Spinal cord (tissue), 10 donors: ENCODE results near the gene TMEM201. TPM values are rescaled to one million over a fixed set of nuclear protein-coding genes. Genes with fewer than 3 reads are reported as not detected.

ENCODE experiments used
- DNase-seq, 6 donors: peaks; one replicate each; pipeline versions ENCODE4 v3.0.0 to v3.0.0-alpha.2; 2013 to 2015; ENCODE audit warnings: low spot score in 6 of 6, low read depth in 4 of 6
- H3K27ac ChIP-seq: one replicate; pipeline ENCODE4 v1.5.1; 2013; ENCODE audit warnings: low read depth, low read length, control low read depth
- H3K27me3 ChIP-seq: one replicate; pipeline ENCODE4 v1.6.1; 2013; ENCODE audit warnings: low read length; ENCODE audit not compliant: control insufficient read depth, insufficient read depth
- H3K36me3 ChIP-seq: one replicate; pipeline ENCODE4 v1.6.1; 2013; ENCODE audit warnings: low read length; ENCODE audit not compliant: control insufficient read depth, insufficient read depth
- H3K4me1 ChIP-seq: one replicate; pipeline ENCODE4 v1.6.1; 2013; ENCODE audit warnings: low read length; ENCODE audit not compliant: control insufficient read depth, insufficient read depth
- H3K4me3 ChIP-seq: one replicate; pipeline ENCODE4 v1.5.1; 2013; ENCODE audit warnings: low read depth, low read length, control low read depth
- H3K9me3 ChIP-seq: one replicate; pipeline ENCODE4 v1.6.1; 2013; ENCODE audit warnings: low read length; ENCODE audit not compliant: control insufficient read depth, insufficient read depth
- WGBS: methylation state at CpG from one replicate; pipeline ENCODE4 v1.1.5; 2013; ENCODE audit warnings: missing lambda C conversion rate; ENCODE audit not compliant: insufficient coverage; 5-methylcytosine and 5-hydroxymethylcytosine counted together
- polyA plus RNA-seq, 2 donors: library from polyadenylated mRNA; unstranded; fragments of 120-200 nt; gene quantifications; one replicate each; pipeline ENCODE4 v1.2.1, GENCODE V29; 2013; ENCODE audit not compliant: insufficient read length in 2 of 2
- total RNA-seq, 2 donors: library from RNA; depleted of rRNA in 1 of 2; stranded (reverse); fragments of 120-200 nt in 1 of 2; fragments of >200 nt in 1 of 2; gene quantifications; one replicate each; pipeline versions ENCODE4 v1.2.3 to v1.2.4, GENCODE V29; 2013 to 2014
- donor health status: healthy.

TMEM201 gene
- total and polyA plus RNA-seq, 4 donors, result 7.2 to 27.7 (median 16.7) TPM

- Histone ChIP-seq H3K36me3 (peaks cover 49% of the 10 kb centered on the region), H3K9me3 (no peaks in the 10 kb centered on the region), H3K27me3 (no peaks in the 10 kb centered on the region), H3K27ac (peak overlapping the region; percentile 33), H3K4me1 (peaks cover 65% of the 10 kb centered on the region), H3K4me3 (no peak overlapping the region)
- DNase-seq, result no peak
- WGBS, result 66% methylated on average over 13 of the region's 16 CpGs
Measured at GRCh38 chr1:9592510-9593075, 3.9 kb downstream of the TMEM201 start.

GRCh38 chr1:9593147-9593491 is 4.4 kb downstream of the TMEM201 start:
- Histone ChIP-seq H3K4me1 (peaks cover 65% of the 10 kb centered on the region), H3K27me3 (no peaks in the 10 kb centered on the region), H3K9me3 (no peaks in the 10 kb centered on the region), H3K27ac (peak overlapping the region; percentile 72), H3K36me3 (peaks cover 55% of the 10 kb centered on the region), H3K4me3 (no peak overlapping the region)
- 50% methylated on average over 8 of the region's 9 CpGs for WGBS
- no peak for DNase-seq

GRCh38 chr1:9593492-9594465 is 5.1 kb downstream of the TMEM201 start:
- peak overlapping the region; percentile 72 for H3K27ac ChIP-seq
- WGBS, result 40% methylated on average over 23 of the region's 25 CpGs
- H3K4me3 ChIP-seq, result no peak overlapping the region
- peaks cover 65% of the 10 kb centered on the region for H3K4me1 ChIP-seq
- H3K27me3 ChIP-seq, result no peaks in the 10 kb centered on the region
- no peaks in the 10 kb centered on the region for H3K9me3 ChIP-seq
- peaks cover 61% of the 10 kb centered on the region for H3K36me3 ChIP-seq
- DNase-seq, result peak in 3 of 6 donors; percentile 61 to 86 (median 84)

- Histone ChIP-seq H3K9me3 (no peaks in the 10 kb centered on the region), H3K27ac (no peak overlapping the region), H3K27me3 (no peaks in the 10 kb centered on the region), H3K36me3 (peaks cover 68% of the 10 kb centered on the region), H3K4me3 (no peak overlapping the region), H3K4me1 (peaks cover 61% of the 10 kb centered on the region)
- no peak for DNase-seq
- 85% methylated on average over 13 of the region's 20 CpGs for WGBS
Measured at GRCh38 chr1:9594471-9595155, 5.9 kb downstream of the TMEM201 start.

GRCh38 chr1:9595156-9595967 is 6.7 kb downstream of the TMEM201 start:
- WGBS, result 86% methylated on average over 17 of the region's 17 CpGs
- peaks cover 54% of the 10 kb centered on the region for H3K4me1 ChIP-seq
- no peaks in the 10 kb centered on the region for H3K27me3 ChIP-seq
- no peak overlapping the region for H3K27ac ChIP-seq
- H3K36me3 ChIP-seq, result peaks cover 75% of the 10 kb centered on the region
- H3K9me3 ChIP-seq, result no peaks in the 10 kb centered on the region
- no peak for DNase-seq
- H3K4me3 ChIP-seq, result no peak overlapping the region

- WGBS, result 89% methylated on average over 12 of the region's 12 CpGs
- Histone ChIP-seq H3K4me3 (no peak overlapping the region), H3K27ac (no peak overlapping the region), H3K36me3 (peaks cover 80% of the 10 kb centered on the region), H3K27me3 (no peaks in the 10 kb centered on the region), H3K9me3 (no peaks in the 10 kb centered on the region), H3K4me1 (peaks cover 48% of the 10 kb centered on the region)
- no peak for DNase-seq
Measured at GRCh38 chr1:9595968-9596340, 7.2 kb downstream of the TMEM201 start.

GRCh38 chr1:9596415-9597123 is 7.9 kb downstream of the TMEM201 start:
- Histone ChIP-seq H3K4me3 (no peak overlapping the region), H3K9me3 (no peaks in the 10 kb centered on the region), H3K27ac (no peak overlapping the region), H3K4me1 (peaks cover 42% of the 10 kb centered on the region), H3K27me3 (no peaks in the 10 kb centered on the region), H3K36me3 (peaks cover 80% of the 10 kb centered on the region)
- DNase-seq, result peak in 1 of 6 donors; percentile 37
- 81% methylated on average over 24 of the region's 27 CpGs for WGBS

- Histone ChIP-seq H3K4me3 (no peak overlapping the region), H3K27ac (no peak overlapping the region), H3K4me1 (peaks cover 31% of the 10 kb centered on the region), H3K9me3 (no peaks in the 10 kb centered on the region), H3K36me3 (peaks cover 86% of the 10 kb centered on the region), H3K27me3 (no peaks in the 10 kb centered on the region)
- DNase-seq, result no peak
- WGBS, result 87% methylated on average over 13 of the region's 14 CpGs
Measured at GRCh38 chr1:9597361-9598315, 8.9 kb downstream of the TMEM201 start.
